GM23248 (cell line): Measurements from ENCODE around the gene CERS5.

ENCODE experiments used
- EZH2 ChIP-seq: fragments of 200-600 bp; sonication (generic); IDR thresholded peaks from 2 replicates; pipeline ENCODE4 v1.6.1; 2018; ENCODE audit warnings: antibody characterized with exemption, mild to moderate bottlenecking; ENCODE audit not compliant: insufficient read depth, poor library complexity, severe bottlenecking
- EZH2phosphoT487 ChIP-seq: fragments of 200-600 bp; sonication (generic); IDR thresholded peaks from 2 replicates; pipeline ENCODE4 v1.6.1; 2018; ENCODE audit warnings: antibody characterized with exemption, moderate library complexity, mild to moderate bottlenecking, low read depth; ENCODE audit not compliant: insufficient read depth

DNA sequence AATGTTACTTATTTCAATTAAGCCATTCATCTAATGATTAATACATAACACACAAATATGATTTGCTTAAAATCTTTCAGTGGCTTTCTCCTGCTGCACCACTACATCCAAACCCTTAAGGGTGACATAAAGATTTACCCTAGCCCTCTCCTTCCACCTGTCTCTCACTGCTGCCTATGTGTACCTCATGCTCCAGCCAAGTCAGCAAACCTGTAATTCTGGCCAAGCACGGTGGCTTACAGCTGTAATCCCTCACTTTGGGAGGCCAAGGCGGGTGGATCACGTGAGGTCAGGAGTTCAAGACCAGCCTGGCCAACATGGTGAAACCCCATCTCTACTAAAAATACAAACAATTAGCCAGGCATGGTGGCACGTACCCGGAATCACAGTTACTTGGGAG lies 31.7 kb upstream of the CERS5 start:
- no peak for TF ChIP-seq EZH2
- no peak for TF ChIP-seq EZH2phosphoT487
